GM21576 (cell line): Measurements from ENCODE around the gene PKIG.
"Not testable (repeated sequence)": the region's sequence is repeated elsewhere in the genome, so short reads cannot be mapped to it uniquely, and the experiment has no call there.

Experiments
- ATAC-seq: cut with Tn5 transposase; IDR thresholded peaks from one replicate; pipeline ENCODE4 v1.9.1; 2021; ENCODE audit warnings: mild to moderate bottlenecking, moderate library complexity; ENCODE audit not compliant: unreplicated experiment

PKIG gene

DNA sequence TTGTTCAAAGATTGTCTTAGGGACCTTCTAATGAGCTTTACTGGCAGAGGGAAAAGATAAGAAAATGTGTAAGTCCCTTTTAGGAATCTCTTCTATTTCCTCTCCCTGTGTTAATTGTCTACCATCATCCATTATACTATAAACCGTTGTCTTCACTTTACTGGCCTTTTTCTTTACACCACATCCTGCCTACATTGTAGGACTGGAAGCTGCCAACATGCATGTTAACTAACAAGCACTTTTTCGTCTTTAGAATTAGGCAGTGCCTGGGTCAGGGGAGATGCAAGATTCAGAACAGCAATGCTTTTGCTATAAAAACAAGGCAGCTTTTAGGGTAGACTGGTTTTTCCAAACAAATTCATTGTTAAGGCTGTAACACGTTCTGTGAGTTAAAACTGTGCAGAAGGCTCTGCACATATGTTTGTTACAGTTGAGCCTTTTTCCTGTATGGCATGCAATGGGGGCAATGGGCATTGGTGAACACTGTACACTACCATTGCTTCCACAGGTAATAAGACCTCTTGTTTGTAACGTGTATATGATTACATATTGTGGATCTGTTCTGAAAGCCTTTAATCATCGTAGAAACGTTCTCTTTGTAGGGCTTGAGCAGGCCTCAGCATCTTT lies 10.9 kb upstream of the PKIG start:
- no peak for ATAC-seq

DNA sequence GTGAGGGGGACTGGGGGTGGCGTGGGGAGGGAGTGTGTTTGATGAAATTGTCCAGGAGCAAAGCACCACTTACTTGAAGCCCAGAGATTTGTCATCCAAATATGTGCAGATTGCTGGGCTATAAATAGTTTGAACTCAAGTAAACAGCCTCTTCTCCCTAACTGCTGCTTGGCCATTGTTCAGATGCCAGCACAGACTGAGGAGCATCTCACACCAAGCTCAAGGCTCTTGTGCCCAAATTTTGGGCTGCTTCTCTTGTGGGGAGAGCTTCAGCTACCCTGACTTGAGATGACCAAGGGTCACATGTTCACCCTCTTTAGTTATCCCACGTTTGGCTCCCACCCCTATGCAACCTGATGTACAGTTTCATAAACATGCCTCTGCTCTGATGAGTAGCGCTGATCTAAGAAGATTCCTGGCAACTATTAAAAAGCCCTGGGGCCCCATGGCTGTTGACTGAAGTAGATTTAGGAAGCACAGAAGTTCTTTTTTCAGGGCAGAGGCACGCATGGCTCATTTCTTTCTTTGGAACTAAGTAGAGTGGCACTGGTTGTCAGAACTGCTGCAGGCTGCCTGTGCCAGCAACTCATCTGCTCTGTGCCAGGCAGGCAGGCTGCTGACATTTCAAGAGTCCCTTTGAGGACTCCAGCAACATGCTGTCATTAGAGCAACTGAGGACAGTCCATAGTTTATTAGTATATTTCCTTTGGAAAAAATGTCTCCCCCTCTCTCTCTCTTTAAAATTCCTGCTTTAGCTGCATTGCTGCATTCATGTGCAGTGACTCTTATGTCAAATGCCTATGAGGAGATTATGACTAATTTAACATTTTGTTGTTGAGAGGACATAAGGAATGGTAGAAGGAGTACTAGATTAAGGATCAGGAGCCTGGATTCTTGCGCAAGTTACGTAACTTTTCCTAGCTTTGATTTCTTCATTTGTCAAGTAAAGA lies 9.6 kb upstream of the PKIG start:
- no peak for ATAC-seq

DNA sequence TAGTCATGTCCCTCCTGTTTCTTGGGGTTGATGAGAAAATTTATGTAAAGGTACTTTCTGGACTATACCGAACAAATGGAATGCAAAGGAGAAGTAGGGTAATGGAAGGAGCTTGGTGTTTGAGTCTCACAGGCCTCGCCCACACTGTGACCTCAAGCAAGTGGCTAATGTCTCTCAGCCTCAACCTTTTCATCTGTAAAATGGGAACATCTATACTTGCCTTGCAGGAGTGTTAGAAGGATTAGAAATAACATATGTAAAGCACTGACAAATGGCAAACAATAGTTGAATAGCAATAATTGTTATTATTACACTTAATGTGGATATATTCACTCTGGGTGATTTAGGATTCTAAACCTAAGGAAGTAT lies 8.9 kb upstream of the PKIG start:
- ATAC-seq = no peak

DNA sequence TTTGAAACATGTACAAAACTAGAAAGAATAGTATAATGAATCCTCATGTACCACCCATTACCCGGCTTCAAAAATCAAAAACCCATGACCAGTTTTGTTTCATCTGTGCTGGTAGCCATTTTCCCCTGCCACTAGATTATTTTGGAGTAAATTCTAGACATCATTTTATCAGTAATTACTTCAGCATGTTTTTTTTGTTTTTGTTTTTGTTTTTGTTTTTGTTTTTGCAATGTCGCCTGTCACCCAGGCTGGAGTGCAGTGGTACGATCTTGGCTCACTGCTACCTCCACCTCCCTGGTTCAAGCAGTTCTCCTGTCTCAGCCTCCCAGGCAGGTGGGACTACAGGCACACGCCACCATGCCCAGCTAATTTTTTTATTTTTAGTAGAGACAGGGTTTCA lies 8.0 kb upstream of the PKIG start:
- ATAC-seq = no peak

DNA sequence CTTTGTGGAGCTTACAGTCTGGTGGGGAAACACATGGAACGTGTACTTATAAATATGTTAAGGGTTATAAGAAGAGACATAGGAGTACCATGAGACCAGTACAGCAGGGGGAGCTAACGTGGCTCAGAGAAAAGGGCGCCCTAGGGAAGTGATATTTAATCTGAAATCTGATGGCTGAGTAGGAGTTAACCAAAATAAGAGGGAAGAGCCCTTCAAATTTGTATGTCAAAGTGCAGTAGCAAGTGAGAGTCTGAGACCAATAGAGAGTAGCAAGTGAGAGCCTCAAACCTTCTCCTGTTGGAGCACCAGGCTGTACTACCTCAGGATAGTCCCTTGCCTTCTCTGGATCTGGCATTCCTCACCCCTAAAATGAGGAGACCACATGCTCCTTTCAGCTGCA lies 6.1 kb upstream of the PKIG start:
- no peak for ATAC-seq

DNA sequence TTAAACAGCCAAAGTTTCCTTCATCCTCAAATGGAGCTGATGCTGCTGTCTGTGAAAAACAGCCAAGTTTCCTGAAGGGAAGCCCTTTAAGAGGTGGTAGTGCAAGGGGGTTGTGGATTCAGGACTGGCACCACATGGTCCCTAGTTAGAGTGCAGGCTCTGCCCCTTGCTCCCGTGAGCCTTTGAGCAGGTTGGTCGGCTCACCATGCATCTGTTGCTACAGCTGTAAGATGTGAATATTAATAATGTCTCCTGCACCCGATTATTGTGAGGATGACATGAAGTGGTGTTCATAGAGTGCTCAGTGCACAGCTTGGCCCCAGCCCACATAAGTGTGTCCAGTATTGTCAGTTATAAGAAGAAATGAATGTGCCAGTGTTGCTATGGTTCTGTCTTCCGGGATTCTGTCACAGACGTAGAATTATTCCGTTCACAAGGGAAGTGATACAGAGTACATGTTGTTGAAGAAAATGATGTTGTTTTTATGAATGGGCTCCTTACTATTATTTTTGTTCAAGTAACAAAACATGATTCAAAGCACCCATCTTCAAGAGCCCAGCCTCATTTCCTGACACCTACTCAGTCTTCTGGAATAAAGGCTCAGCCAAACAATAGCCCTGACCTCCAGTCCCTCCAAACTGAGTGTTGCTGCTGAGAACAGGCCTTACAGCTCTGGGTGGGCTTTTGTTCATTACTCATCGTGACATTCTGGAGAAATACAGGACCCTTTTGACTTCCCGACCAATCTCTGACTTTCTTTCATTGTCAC lies 2.9 kb upstream of the PKIG start:
- no peak for ATAC-seq

DNA sequence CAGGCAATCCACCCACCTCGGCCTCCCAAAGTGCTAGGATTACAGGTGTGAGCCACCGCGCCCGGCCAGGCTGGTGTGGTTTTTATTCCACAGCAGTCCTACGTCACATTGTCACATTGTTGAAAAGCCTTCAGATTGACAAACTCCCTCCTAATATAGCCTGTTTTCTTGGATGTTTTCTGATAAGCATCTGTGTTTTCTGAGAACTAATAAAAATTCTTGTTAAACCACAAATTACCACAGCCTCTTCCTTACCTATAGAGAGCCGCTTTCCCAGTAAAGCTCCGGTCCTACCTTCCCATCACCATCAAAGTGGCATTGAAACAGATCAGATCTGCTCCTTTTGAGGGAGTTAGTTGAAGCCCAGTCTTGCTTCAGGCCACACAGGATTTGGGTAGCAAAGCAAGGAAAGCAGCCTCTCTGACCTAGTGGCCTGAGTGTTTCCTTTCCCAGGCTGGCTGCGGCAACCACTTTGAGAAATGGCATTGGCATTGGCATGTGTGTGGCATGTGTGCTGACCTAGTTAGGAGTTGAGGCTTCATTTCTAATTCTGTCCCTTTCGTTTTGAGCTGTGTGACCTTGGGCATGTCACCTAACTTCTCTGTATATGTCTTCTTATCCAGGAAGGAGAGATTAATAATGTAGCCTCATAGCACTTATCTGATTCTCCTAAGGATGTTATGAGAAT lies 1.7 kb upstream of the PKIG start:
- no peak for ATAC-seq

DNA sequence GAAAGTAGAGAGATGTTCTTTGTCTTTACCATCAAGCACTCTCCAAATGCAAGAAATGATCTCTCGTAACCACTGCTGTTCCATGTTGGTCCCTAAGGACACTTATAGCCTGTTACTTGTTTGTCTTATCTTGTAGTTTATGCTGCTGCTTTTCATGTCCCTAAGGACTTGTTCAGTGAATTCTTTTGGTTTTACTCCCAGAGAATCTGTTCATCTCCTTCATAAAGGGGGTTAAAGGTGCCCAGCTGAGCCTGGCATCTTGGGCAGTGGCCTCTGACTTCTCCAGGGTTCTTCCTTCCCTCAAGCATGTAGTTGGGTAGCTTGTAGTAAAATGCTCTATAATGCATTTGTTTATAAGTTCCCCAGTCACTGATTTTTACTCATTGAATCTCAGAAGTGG lies 864 bp upstream of the PKIG start:
- ATAC-seq = no peak

DNA sequence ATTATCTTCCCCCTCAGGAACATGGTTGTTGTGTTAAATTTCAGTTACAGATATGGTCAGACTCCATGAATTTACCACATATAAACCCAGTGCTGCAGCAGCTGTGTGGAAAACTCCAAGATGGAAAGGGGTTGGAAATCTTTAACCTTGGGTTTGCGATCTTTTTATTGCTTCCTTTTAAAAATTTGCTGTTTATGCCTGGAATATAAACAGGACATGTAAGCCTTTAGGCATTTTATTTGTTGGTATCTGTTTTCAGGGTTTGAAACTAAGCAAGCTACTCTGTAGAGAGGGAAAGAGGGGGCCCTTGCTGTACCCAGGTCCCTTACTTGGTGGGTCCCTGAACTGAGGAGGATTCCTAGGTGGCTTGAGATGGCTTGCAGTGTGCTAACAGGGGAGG lies 778 bp downstream of the PKIG start:
- no peak for ATAC-seq

DNA sequence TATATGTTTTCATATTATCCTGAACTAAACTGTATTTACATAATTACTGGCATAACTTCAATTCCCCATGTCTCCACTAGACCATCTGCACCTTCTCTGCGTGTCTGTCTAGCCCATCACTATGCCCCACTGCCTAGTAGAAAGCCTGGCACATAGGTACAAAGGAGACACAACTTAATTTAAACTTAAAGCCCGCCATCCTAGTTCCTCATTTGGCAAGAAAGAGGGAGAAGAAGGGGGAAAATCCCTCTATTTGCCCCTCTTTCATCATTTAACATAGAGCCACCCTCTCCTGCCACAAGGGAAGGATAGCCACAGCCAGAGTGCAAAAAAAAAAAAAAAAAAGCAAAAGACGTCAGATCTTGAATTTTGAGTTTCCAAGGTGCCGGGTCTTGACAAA lies 1.8 kb downstream of the PKIG start:
- ATAC-seq = no peak

DNA sequence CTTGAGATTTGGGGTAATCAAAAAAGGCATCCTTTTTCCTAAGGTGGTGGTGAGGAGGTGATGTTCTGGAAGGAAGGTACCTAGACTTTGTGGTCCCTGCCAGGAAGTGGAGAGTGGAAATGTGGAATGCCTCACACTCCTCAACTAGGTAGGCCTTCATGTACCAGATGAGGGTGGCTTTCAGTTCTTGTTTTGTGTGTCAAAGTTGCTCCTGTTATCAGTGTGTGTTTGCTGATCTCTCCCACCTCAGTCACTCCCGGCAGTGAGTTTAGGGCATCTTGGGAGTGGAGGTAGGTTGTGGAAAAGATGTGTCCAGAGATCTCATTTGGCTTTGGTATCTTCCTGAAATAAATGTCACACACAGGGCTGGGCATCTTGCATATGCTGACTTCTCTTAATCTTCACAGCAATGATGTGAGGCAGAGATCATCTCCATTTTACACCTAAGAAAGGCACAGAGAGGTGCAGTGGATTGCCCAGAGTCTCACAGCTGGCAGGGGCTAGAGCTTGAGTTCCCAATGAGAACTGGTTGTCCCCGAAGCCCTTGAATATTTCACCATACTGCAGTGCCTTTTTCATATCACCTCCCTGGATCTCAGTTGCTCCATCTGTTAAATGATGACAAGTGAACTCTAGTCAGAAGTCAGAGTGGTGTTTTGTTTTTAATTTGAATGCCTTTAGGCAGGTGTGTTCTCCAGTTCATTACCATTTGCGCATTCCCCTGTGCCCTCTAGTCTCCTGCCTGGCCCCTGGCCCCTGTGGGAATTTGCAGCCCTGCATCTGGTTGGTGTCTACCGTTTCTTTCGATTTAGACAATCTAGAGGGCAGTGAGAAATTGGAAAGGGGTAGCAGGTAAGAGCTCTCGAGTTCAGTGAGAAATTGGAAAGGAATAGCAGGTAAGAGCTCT lies 2.9 kb downstream of the PKIG start:
- no peak for ATAC-seq

DNA sequence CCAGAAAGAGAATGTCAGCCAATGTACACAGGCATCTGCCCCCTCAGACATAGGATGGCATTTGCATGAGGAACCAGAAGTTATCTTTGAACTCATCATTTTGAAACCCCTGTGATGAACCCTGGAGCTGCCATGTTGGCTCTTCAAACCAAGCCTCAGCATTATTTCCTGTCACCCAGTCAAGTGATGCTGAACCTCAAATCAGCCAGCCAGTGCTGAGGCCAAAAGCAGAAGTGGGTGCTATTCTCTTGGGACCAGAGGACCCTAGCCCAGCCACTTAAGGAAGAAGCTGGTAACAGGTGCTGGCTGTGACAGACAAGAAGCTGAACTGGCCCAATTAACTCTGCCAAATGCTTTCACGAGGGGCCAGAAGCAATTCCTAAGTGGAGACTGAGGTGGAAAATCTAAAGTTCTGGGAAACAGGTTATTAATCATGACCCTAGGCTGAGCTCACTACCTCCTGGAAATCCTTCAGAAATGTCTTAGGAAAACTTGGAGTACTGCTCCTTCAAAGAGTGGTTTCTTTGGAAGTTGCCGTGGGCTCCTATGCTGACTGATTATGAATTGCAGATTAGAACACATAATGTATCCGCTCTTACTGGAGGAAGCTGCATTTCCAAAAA lies 4.0 kb downstream of the PKIG start:
- peak; percentile 58 for ATAC-seq

DNA sequence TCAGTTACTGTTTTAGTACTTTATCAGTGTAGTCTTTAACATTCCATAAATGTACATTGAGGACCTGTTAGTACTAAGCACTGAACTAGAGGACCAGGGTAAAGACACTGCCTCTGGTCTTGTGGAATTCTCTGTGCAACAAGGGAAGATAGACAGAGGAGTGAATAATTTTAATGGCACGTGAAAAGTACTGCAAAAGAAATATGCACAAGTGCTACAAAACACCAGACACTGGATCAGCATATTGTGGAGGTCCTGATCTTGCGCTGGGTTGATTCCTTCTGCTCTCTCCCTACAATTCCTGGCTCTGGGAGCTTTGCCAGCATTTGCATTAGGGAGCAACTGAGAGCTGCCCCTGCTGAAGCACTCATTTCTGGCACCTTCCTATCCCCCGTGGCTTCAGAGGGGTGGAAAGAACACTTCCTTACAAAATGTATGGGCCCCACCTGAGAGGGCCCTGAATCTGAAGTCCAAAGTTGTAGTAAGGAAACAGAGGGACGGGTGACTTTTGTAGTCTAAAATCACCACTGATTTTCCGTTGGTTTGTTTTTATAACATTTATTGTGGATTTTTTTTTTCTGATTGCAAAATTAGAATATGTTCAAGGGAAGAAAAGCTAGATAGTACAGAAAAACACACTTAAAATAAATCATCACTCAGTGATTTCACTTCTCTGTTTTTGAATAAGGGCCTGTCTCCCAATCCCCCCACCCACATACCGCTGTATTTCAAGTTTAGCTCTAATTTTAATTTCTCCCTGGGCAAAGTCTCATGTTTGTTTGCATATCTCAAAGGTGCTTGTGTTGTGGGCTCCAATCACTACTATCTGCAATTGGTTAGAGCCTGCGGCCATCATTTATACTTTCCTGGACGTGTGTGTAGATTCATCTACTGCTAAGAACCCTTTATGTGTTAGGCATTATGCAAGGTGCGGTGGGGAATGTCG lies 4.9 kb downstream of the PKIG start:
- ATAC-seq = no peak

DNA sequence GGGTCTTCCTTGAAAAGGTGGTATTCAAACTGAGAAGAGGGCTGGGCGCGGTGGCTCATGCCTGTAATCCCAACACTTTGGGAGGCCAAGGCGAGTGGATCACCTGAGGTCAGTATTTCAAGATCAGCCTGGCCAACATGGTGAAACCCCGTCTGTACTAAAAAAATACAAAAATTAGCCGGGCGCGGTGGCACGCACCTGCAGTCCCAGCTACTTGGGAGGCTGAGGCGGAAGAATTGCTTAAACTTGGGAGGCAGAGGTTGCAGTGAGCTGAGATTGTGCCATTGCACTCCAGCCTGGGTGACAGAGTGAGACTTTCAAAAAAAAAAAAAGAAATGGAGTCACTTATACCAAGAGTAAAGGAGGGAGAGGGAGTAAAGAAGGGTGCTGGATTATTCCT lies 5.9 kb downstream of the PKIG start:
- not testable (repeated sequence) for ATAC-seq

DNA sequence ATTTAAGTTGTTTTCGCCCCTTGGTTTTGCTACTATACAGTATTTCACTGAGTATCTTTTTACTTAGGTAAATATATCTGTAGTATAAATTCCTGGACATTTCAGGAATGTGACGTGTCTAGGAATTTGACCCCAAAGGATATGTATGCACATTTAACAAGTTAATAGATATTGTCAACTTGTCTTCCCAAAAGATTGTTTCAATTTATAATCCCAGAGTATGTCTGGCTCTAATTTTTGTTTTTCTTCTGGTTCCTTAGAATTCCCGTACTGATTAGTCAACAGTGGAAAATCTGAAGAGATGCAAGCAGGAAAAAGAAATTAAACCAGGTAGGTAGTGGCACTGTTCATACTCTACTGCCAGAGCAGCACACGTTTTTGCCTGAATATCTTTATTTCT lies 7.2 kb downstream of the PKIG start:
- no peak for ATAC-seq

DNA sequence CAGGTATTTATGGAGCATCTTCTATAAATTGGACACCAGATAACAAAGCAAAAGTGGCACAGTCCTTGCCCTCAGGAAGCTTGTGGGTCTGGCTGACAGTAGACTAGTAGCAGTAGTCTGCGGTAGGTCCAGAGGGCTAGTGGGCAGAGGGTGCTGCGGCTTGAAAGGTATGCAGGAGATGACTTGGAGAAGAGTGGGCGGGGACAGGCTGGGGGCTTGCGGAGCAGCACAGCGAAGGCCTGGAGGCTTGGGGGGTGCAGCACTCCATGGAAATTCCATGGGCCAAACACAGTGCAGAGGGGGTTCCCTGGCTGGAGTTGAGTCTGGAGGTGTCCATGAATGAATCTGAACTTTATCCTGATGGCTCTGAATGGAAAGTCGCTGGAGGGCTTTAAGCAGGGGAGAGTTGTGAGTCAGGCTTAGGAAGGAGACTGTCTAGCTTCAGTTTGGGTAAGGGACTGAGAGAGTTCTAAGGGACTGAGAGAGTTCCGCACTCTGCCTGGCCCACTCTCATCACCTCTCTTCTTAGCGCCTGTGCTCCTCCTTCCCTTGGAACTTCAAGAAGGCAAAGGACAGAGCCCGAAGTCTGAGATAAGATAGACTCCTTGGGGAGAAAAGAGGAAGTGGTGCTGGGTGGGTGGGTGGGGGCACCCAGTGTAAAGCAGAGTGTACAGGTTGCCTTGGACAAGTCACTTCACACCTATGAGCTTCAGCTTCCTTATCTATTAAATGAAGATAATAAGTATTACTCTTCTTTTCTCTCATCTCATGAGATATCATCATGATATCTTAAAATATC lies 8.8 kb downstream of the PKIG start:
- no peak for ATAC-seq

DNA sequence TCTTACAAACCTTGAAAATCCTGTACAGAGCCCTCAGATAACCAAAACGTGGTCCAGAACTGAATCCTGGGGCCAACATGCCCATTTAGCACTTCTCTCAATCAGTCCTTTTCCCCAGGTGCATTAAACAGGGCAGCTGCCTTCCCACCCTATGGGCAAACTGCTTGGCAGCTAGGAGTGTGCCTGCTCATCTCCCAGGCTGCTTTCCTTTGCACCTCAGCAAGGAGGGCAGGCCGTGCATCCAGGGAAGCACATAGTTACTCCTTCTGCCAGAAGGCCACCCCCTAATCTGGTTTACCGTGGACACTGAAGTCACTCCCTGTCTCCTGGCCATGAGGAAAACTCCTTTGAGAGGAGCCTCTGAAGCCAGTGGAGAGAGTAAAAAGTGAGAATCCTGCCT lies 10.0 kb downstream of the PKIG start:
- no peak for ATAC-seq

DNA sequence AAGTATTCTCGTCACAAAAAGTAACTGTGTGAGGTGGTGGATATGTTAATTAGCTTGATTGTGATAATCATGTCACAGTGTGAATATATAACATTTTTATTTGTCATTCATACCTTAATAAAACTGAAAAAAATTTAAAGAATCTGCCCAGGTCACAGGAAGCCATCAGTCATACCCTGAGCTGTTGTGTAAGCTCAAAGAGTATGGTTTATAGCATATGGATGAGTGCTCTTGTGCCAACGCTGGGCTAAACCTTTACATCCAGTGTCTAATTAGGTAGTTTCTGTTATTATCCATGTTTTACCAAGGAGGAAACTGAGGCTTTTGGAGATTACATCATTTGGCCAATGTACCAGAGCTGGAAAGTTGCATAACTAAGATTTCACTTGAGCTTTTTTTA lies 11.4 kb downstream of the PKIG start:
- no peak for ATAC-seq
